Activated naive CD4-positive, alpha-beta T cell treated with anti-CD3 and anti-CD28 coated beads for 36 hours (primary cell): ENCODE measurements around the gene EVX1. TPM values are rescaled to one million over a fixed set of nuclear protein-coding genes. Genes with fewer than 3 reads are reported as not detected.

Experiments used
- CTCF ChIA-PET: fragments of 350-600 bp; sonication (Branson Sonifier 250); formaldehyde crosslinking; loops from one replicate; lab custom pipeline; 2021; ENCODE audit warnings: antibody characterized with exemption; lab: Charles Lee
- DNase-seq: peaks from one replicate; pipeline ENCODE4 v3.0.0-alpha.2; 2020
- H3K27ac Mint-ChIP-seq: one replicate; pipeline ENCODE4 v1.8.0; 2021; ENCODE audit warnings: mild to moderate bottlenecking, mixed read lengths
- H3K27me3 Mint-ChIP-seq: one replicate; pipeline ENCODE4 v1.8.0; 2021; ENCODE audit warnings: low read depth, mixed read lengths
- H3K36me3 Mint-ChIP-seq: one replicate; pipeline ENCODE4 v1.8.0; 2021; ENCODE audit warnings: low read depth, mixed read lengths
- H3K4me1 Mint-ChIP-seq: one replicate; pipeline ENCODE4 v1.8.0; 2021; ENCODE audit warnings: low read depth, mixed read lengths
- H3K4me3 Mint-ChIP-seq: one replicate; pipeline ENCODE4 v1.8.0; 2021; ENCODE audit warnings: mild to moderate bottlenecking, moderate library complexity, mixed read lengths
- H3K9me3 Mint-ChIP-seq: one replicate; pipeline ENCODE4 v1.8.0; 2021; ENCODE audit warnings: mixed read lengths
- intact Hi-C: fragments of 100-400 bp; cut with micrococcal nuclease; formaldehyde crosslinking; loops from one replicate; pipeline ENCODE4 v1.15.1; 2023
- total RNA-seq, 2 experiments: library from RNA; stranded (reverse); gene quantifications; one replicate each; pipeline ENCODE4 v1.2.3, GENCODE V29; 2021

The EVX1 gene
- total RNA-seq, 2 experiments from 2014 or later: not detected

DNA sequence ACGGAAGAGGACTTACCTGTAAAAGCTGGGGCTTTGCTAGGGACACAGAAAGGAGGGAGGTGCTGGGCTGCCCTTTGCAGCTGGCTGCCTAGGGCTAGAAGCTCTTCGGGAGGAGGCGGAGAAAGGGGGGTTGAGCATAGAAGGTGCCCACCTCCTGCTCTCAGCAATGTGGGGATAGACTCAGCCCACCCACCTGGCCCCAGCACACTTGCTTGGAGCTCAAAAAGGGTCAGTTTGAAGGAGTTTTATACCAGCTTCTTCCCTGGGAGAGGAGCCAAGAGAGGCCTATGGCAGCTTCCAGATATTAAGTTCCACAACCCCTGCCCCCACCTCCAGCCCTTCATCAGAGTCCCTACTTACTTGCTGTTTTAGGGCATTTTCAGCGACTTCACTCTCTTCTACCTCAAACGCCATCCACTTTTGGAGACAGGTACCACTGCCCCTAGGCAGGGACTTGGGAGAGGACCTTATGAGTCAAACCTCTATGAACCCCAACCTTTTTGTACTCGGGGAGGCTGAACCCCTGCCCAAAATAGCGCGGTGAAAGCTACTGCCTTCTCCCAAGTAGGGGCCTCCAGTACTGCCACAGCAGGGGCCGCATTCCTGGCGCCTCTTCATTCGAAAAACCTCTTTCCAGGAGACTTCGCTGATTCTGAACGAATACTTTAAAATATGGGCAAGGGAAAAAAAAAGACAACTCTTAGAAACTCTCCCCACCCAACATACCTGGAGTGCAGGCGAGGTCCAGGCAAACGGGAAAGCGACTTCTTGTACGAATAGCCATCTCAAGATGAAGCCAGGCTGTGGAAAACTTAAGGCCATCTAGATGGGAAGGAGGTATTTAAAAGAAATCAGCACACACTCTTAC, 1.2 kb upstream of the EVX1 start:
- Mint-ChIP-seq H3K27ac (no peak overlapping the region), H3K9me3 (no peaks in the 10 kb centered on the region), H3K4me1 (peaks cover 26% of the 10 kb centered on the region), H3K4me3 (no peak overlapping the region), H3K27me3 (peaks cover 79% of the 10 kb centered on the region), H3K36me3 (no peaks in the 10 kb centered on the region)
- intact Hi-C loops: loop anchor here (2.0 to 10.0 kb wide), 6 partner anchors 49 to 1384 kb away; partner anchors contain the start of genes HOXA1, HOXA10, HOXA3 and SKAP2
- CTCF ChIA-PET: interaction anchor here (1.1 to 1.4 kb wide), 2 partner anchors 30 to 45 kb away, joined by 3 to 5 read pairs; no protein-coding TSS in a partner anchor
- no peak for DNase-seq

DNA sequence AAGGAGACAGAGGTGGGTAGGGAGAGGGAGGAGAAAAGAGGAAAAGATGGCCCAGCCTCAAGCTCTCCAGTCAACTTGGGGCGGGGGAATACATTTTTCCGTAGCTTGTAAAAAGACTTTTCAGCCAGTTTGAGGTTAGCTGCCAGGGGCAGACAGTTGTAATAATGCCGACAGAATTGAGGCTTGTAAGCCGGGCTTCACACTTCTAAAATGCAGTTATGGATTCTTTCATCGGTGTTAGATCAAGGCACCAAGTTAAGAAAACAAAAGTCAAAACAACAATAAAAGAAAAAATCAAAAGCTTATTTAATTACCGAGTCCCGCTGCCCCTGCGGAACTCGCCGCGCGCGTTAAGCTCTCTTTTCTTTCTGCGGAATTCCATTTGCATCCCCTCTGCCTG, 448 bp upstream of the EVX1 start:
- peaks cover 77% of the 10 kb centered on the region for H3K27me3 Mint-ChIP-seq
- no peaks in the 10 kb centered on the region for H3K36me3 Mint-ChIP-seq
- H3K27ac Mint-ChIP-seq: no peak overlapping the region
- CTCF ChIA-PET: interaction anchor here (0.9 to 1.1 kb wide), 2 partner anchors 24 to 46 kb away, joined by 3 to 5 read pairs; no protein-coding TSS in a partner anchor
- peaks cover 25% of the 10 kb centered on the region for H3K4me1 Mint-ChIP-seq
- intact Hi-C loops: loop anchor here (5.0 to 10.0 kb wide), 5 partner anchors 70 to 1385 kb away; partner anchors contain the start of genes HOXA1, HOXA10, HOXA3 and SKAP2
- H3K4me3 Mint-ChIP-seq: peak overlapping the region; percentile 58
- H3K9me3 Mint-ChIP-seq: no peaks in the 10 kb centered on the region
- no peak for DNase-seq

DNA sequence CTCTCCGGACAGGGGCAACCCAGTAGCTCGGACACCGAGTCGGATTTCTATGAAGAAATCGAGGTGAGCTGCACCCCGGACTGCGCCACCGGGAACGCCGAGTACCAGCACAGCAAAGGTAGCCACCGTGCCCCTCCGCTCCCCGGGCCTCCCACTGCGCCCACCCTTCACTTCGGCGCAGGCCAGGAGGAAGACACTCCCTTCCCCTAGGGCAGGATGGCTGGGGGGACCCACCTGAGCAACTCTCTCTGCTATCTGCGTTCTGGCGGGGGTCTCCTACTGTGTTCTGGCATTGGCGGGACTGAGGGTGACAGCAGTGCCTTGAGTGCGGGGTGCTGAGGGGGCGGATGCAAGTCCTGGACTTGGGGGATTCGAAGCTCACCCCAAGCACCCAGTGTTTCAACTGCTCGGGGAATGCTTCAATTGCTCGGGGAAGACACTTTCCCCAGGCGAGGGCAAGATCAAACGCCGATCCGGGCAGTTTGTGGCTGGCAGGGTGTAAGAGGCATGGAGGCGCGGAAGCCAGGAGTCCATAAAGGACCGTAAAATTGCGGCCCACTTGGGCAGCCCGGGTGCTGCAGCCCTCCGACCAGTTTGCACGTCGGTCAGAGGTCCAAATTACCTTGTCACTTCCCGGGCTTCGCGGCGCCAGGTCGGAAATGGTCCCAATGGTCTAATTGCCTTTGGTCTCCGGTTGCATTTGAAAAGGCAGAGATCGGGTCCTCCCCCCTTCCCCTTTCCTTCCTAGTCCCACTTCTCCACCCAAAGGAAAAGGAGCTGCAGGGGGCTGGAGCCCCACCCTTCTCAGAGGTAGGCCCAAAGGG, 950 bp downstream of the EVX1 start:
- Mint-ChIP-seq H3K27ac (no peak overlapping the region), H3K9me3 (no peaks in the 10 kb centered on the region), H3K36me3 (no peaks in the 10 kb centered on the region), H3K27me3 (peaks cover 77% of the 10 kb centered on the region), H3K4me1 (peaks cover 25% of the 10 kb centered on the region), H3K4me3 (peak overlapping the region; percentile 1)
- no peak for DNase-seq
- CTCF ChIA-PET: interaction anchor here (0.7 to 1.2 kb wide), 2 partner anchors 32 to 58 kb away, joined by 3 to 4 read pairs; partner anchors contain the start of gene HOXA11
- intact Hi-C loops: loop anchor here (5.0 to 10.0 kb wide), 5 partner anchors 71 to 1386 kb away; partner anchors contain the start of genes HOXA1, HOXA10, HOXA3 and SKAP2

GRCh38 chr7:27244488-27245123, 2.0 kb downstream of the EVX1 start:
- Mint-ChIP-seq H3K4me1 (peaks cover 23% of the 10 kb centered on the region), H3K4me3 (no peak overlapping the region), H3K9me3 (no peaks in the 10 kb centered on the region), H3K27ac (no peak overlapping the region), H3K27me3 (peaks cover 79% of the 10 kb centered on the region), H3K36me3 (no peaks in the 10 kb centered on the region)
- CTCF ChIA-PET: no interaction called here
- intact Hi-C loops: loop anchor here (5.0 to 10.0 kb wide), 5 partner anchors 72 to 1387 kb away; partner anchors contain the start of genes HOXA1, HOXA10, HOXA3 and SKAP2
- DNase-seq: no peak

- CTCF ChIA-PET: no interaction called here
- H3K27me3 Mint-ChIP-seq: peaks cover 80% of the 10 kb centered on the region
- H3K4me1 Mint-ChIP-seq: peaks cover 23% of the 10 kb centered on the region
- no peaks in the 10 kb centered on the region for H3K36me3 Mint-ChIP-seq
- no peak for DNase-seq
- no peaks in the 10 kb centered on the region for H3K9me3 Mint-ChIP-seq
- no peak overlapping the region for H3K27ac Mint-ChIP-seq
- no peak overlapping the region for H3K4me3 Mint-ChIP-seq
- intact Hi-C loops: loop anchor here (10.0 kb wide), 1 partner anchor 150 kb away; the partner anchor contains the start of gene HOXA1
These were observed 2.7 kb downstream of the EVX1 start for GRCh38 chr7:27245124-27245797.

DNA sequence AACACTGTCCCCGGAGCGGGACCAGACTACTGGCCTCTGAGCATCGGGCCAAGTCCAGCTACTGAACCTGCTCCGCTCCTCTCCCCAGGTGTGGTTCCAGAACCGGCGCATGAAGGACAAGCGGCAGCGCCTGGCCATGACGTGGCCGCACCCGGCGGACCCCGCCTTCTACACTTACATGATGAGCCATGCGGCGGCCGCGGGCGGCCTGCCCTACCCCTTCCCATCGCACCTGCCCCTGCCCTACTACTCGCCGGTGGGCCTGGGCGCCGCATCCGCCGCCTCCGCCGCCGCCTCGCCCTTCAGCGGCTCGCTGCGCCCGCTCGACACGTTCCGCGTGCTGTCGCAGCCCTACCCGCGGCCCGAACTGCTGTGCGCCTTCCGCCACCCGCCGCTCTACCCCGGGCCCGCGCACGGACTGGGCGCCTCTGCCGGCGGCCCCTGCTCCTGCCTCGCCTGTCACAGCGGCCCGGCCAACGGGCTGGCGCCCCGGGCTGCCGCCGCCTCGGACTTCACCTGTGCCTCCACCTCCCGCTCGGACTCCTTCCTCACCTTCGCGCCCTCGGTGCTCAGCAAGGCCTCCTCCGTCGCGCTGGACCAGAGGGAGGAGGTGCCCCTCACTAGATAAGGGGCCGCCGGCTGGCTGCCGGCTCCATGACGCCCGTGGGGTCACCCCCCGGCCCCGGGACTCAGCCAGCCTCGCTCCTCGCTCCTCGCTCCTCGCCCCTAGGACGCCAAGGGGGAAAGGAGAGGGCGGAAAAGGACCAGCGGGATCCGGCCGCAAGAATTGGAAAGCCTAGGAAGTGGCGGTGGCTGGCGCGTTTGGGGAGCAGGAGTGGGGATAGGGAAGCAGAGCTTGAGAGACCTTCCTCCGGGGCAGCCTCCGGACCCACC, 3.4 kb downstream of the EVX1 start:
- Mint-ChIP-seq H3K36me3 (no peaks in the 10 kb centered on the region), H3K27ac (no peak overlapping the region), H3K27me3 (peaks cover 80% of the 10 kb centered on the region), H3K9me3 (no peaks in the 10 kb centered on the region), H3K4me3 (no peak overlapping the region), H3K4me1 (peaks cover 24% of the 10 kb centered on the region)
- intact Hi-C loops: loop anchor here (10.0 kb wide), 1 partner anchor 151 kb away; the partner anchor contains the start of gene HOXA1
- CTCF ChIA-PET: interaction anchor here (1.7 kb wide), 1 partner anchor 50 kb away, joined by 6 read pairs; no protein-coding TSS in a partner anchor
- DNase-seq: no peak

GRCh38 chr7:27247000-27247399, 4.4 kb downstream of the EVX1 start:
- no peaks in the 10 kb centered on the region for H3K9me3 Mint-ChIP-seq
- H3K27me3 Mint-ChIP-seq: peaks cover 78% of the 10 kb centered on the region
- no peak overlapping the region for H3K4me3 Mint-ChIP-seq
- CTCF ChIA-PET: interaction anchor here (0.8 to 1.7 kb wide), 3 partner anchors 20 to 98 kb away, joined by 3 to 6 read pairs (median 3); no protein-coding TSS in a partner anchor
- peaks cover 29% of the 10 kb centered on the region for H3K4me1 Mint-ChIP-seq
- no peak overlapping the region for H3K27ac Mint-ChIP-seq
- intact Hi-C loops: loop anchor here (10.0 kb wide), 1 partner anchor 152 kb away; the partner anchor contains the start of gene HOXA1
- H3K36me3 Mint-ChIP-seq: no peaks in the 10 kb centered on the region
- no peak for DNase-seq

DNA sequence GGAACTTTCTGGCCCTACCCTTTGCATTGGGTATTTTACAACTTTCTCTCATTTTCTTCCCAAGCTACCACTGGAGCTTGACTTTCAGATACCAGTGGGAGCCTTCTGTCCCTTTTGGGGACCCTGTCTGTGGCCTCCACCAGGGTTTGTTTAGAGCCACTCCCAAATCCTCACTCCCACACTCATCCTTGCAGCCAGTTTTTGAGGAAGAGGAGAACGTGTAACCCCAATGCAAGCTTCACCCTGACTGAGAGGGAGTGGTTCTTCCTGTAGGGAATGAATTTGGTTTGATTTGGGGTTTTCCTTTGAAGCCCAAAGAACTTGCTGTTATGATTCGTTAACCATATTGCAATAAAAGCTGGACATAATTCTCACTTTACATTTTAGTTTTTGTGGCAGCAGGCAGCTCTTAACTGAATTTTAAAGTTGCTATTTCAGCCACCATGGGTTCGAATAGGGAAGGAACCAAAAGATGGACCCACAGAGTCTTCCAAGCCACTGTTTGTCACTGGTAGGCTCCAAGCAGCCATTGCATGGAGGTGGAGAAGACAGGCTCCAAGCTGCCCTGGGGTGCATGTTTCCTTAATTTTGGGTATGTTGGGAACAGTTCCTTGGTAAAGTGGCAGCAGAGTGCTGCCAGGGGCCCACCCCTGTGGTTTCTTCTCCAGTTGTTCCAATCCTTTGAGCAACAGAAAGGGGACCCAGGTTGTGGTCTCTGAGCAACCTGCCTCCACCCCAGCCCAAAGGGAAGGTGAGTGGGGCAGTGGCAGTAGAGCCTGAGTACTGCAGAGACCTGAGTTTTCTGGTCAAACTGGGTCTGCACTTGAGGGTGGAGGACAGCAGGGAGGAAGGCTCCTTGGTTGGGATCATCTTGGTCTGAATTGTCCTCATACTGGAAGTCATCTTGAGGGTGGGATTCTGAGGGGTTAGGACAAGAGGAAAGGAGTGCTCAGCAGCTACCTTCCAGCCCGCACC, 5.1 kb downstream of the EVX1 start:
- Mint-ChIP-seq H3K36me3 (no peaks in the 10 kb centered on the region), H3K9me3 (no peaks in the 10 kb centered on the region), H3K27me3 (peaks cover 78% of the 10 kb centered on the region), H3K4me3 (no peak overlapping the region), H3K27ac (no peak overlapping the region), H3K4me1 (peaks cover 28% of the 10 kb centered on the region)
- CTCF ChIA-PET: interaction anchor here (0.8 to 1.7 kb wide), 3 partner anchors 21 to 98 kb away, joined by 3 to 6 read pairs (median 3); no protein-coding TSS in a partner anchor
- no peak for DNase-seq
- intact Hi-C loops: loop anchor here (10.0 kb wide), 1 partner anchor 153 kb away; the partner anchor contains the start of gene HOXA1

GRCh38 chr7:27248427-27248806, 5.8 kb downstream of the EVX1 start:
- H3K4me3 Mint-ChIP-seq: no peak overlapping the region

More at GRCh38 chr7:27248427-27248806, 5.8 kb downstream of the EVX1 start:
- intact Hi-C loops: loop anchor here (10.0 kb wide), 1 partner anchor 154 kb away; the partner anchor contains the start of gene HOXA1
- Mint-ChIP-seq H3K36me3 (no peaks in the 10 kb centered on the region), H3K27me3 (peaks cover 80% of the 10 kb centered on the region), H3K27ac (no peak overlapping the region), H3K4me1 (peaks cover 27% of the 10 kb centered on the region), H3K9me3 (no peaks in the 10 kb centered on the region)
- CTCF ChIA-PET: no interaction called here
- no peak for DNase-seq
